ENCODE data around the gene IFNA2. TPM values are rescaled to one million over a fixed set of nuclear protein-coding genes. Genes with fewer than 3 reads are reported as not detected.
"Not testable (repeated sequence)": the region's sequence is repeated elsewhere in the genome, so short reads cannot be mapped to it uniquely, and the experiment has no call there.

Gene IFNA2
- total RNA-seq (not detected), polyA plus RNA-seq (not detected)

DNA sequence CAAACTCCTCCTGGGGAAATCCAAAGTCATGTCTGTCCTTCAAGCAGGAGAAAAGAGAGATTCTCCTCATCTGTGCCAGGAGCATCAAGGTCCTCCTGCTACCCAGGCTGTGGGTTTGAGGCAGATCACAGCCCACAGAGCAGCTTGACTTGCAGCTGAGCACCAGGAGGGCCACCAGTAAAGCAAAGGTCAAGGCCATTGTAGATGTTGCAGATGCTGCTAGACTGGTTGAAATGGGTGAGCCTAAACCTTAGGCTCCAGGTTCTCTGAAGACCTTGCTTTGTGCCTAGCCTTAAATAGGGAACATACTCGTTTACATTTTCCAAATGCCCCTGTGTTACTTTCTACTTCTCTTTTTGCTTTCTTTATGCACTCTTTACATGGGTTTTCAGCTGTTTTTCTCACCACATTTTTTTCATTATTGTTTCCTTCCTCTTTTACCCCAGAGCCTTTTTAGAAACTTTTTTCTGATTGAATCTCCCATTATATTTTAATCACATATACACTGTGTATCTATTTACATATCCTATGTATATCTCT lies at the start of gene IFNA2:
Gene IFNA2 (minus strand): TSS at position 268 of the 540 bp plus-strand sequence. CDS start 69 bp downstream, at position 199.
- WGBS, 2 donors, result 23 to 60% methylated on average over 1 of the region's 1 CpG
- TF ChIP-seq, protein P1, sequence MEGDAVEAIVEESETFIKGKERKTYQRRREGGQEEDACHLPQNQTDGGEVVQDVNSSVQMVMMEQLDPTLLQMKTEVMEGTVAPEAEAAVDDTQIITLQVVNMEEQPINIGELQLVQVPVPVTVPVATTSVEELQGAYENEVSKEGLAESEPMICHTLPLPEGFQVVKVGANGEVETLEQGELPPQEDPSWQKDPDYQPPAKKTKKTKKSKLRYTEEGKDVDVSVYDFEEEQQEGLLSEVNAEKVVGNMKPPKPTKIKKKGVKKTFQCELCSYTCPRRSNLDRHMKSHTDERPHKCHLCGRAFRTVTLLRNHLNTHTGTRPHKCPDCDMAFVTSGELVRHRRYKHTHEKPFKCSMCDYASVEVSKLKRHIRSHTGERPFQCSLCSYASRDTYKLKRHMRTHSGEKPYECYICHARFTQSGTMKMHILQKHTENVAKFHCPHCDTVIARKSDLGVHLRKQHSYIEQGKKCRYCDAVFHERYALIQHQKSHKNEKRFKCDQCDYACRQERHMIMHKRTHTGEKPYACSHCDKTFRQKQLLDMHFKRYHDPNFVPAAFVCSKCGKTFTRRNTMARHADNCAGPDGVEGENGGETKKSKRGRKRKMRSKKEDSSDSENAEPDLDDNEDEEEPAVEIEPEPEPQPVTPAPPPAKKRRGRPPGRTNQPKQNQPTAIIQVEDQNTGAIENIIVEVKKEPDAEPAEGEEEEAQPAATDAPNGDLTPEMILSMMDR (IDR thresholded peaks at IDR 0.05), result no peak
- H3K27me3 ChIP-seq, result peaks cover 0 to 22% (median 7%) of the 10 kb centered on the region in 4 donors
- FAIRE-seq (no peak), ATAC-seq (no peak), DNase-seq (no peak)
- intact Hi-C loops (cut with DNase I), result no loop called here
- H3K4me1 ChIP-seq, result no peaks in the 10 kb centered on the region
- no peak within 1 kb of the TSS for H3K27ac ChIP-seq
- H3K9me3 ChIP-seq, result no peaks in the 10 kb centered on the region
- H3K36me3 ChIP-seq, result no peaks in the 10 kb centered on the region
- no peak within 1 kb of the TSS for H3K4me3 ChIP-seq

DNA sequence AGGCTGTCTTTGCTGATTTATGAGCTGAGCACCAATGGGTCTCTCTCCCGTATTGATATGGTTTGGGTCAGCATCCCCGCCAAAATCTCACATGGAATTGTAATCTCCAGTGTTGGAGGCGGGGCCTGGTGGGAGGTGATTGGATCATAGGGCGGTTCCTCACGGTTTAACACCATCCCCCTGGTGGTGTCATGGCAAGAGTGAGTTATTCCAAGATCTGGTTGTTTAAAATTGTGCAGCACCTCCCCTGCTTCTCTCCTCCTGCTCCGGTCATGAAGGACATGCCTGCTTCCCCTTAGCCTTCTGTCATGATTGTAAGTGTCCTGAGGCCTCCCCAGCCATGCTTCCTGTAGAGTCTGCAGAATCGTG lies 49.8 kb upstream of the IFNA2 start:
- intact Hi-C loops (cut with DNase I), result not testable (repeated sequence)

DNA sequence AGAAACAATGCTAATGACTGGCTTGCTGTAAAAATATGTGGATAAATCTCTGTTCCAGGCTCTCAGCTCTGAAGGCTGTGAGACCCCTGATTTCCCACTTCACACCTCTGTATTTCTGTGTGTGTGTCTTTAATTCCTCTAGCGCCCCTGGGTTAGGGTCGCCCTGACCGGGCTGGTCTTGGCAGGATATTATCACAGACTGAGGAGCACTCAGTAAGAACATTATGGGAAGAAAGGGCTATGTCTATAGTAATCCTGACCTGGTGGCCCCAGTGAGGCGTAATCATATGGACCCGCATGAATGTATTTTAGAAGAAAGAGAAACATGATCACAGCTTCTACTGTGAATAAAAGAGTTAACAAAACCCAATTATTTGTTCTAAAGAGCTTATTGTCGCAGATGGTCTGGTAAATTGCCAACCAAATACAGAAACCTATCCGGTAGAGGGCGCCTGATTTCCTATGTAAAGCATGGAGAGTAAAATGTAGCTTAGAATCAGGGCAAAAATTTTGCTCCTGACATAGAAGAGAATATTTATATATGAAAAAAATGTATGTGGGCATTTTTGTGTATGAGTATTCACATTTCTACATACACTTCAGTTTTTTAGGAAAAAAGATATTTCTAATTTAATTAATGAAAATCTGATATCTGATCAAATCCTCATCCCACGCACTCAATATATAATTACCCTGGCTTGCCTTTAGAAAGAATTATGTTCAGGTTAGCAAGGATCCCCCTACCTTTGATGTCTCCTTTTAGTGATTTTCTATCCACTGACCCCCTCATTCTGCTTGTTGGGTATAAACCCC lies 49.2 kb upstream of the IFNA2 start:
- TF ChIP-seq, protein P1 (IDR thresholded peaks at IDR 0.05), result peak; percentile 13 to 53 (median 33)
- no peaks in the 10 kb centered on the region for H3K9me3 ChIP-seq
- intact Hi-C loops (cut with DNase I), result no loop called here
- H3K27me3 ChIP-seq, result peaks cover 0 to 4% (median 0%) of the 10 kb centered on the region in 4 donors
- DNase-seq (peak in 3 of 6 donors; percentile 20 to 47 (median 30)), ATAC-seq (peak in 2 of 4 donors; percentile 57 to 63), FAIRE-seq (peak; percentile 34)
- 31 to 44% methylated on average over 9 of the region's 9 CpGs for WGBS, 2 donors
- H3K36me3 ChIP-seq, result no peaks in the 10 kb centered on the region
- no peaks in the 10 kb centered on the region for H3K4me1 ChIP-seq
- H3K27ac ChIP-seq, result no peak overlapping the region
- no peak overlapping the region for H3K4me3 ChIP-seq

More for the DNA sequence above, 49.8 kb upstream of the IFNA2 start:
- not testable (repeated sequence) for H3K27ac ChIP-seq, ATAC-seq, H3K4me1 ChIP-seq, H3K9me3 ChIP-seq, H3K36me3 ChIP-seq, FAIRE-seq, H3K27me3 ChIP-seq, DNase-seq, H3K4me3 ChIP-seq
- 50 to 61% methylated on average over 7 of the region's 7 CpGs for WGBS, 2 donors

DNA sequence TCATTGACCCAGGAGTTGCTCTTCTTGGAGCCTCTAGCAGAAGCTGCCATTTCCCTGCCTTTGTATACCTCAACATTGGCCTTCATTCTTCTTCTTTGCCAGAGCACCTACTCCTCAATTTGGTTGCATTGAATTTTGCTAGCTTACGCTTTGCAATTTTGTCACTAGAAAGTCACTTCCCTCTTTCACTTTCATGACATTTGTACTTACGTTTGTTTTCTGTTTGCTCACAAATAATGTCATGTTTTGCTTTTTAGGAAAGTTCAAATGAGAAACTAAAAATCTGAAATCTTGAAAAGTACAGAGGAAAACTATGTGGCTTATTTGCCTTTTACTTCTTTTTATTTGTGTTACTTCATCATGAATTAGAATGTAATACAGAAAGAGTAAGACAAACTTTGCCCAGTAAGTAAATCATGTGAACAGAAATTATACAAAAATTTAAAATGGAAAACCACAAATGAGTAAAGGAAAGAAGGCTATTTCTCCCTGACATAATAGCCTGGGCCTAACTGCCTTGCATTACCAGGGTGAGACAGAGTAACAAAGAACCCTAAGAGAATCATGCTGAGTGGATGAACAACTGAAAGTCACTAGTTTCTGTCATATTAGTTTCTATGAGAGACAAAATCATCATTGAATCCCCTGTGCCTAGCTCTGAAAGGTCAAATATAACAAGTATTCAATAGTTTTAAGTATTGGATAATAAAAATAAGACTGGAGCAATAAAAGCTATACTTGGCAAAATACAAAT lies 47.7 kb upstream of the IFNA2 start:
- Histone ChIP-seq H3K4me1 (no peaks in the 10 kb centered on the region), H3K27me3 (peaks cover 0 to 4% (median 0%) of the 10 kb centered on the region in 4 donors), H3K36me3 (no peaks in the 10 kb centered on the region), H3K27ac (no peak overlapping the region), H3K4me3 (no peak overlapping the region), H3K9me3 (no peaks in the 10 kb centered on the region)
- TF ChIP-seq, protein P1 (IDR thresholded peaks at IDR 0.05), result no peak
- no peak for FAIRE-seq
- ATAC-seq, result no peak
- no peak for DNase-seq
- intact Hi-C loops (cut with DNase I), result no loop called here
- WGBS, 2 donors, result 74 to 86% methylated on average over 2 of the region's 2 CpGs

DNA sequence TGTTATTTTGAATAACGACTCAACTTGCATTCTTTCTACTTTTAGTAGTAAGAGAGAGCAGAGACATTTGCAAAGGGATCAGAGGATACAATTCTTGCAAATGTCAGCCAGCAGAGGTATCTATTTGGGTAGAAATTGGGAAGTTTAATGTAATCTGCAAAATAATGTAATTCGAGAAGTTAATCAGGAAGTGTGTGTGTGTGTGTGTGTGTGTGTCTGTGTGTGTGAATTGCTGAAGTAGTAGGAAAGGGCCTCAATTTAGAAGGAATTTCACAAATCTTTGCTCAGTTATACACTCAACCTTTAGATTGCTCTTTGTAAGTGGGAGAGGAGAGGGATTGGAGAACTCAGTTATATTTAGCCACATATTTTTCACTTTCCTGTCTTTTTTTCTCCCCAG lies 44.0 kb upstream of the IFNA2 start:
- DNase-seq (no peak), ATAC-seq (no peak), FAIRE-seq (no peak)
- no peaks in the 10 kb centered on the region for H3K36me3 ChIP-seq
- intact Hi-C loops (cut with DNase I), result no loop called here
- no peak overlapping the region for H3K27ac ChIP-seq
- H3K4me1 ChIP-seq, result no peaks in the 10 kb centered on the region
- no peaks in the 10 kb centered on the region for H3K9me3 ChIP-seq
- 48 to 51% methylated on average over 2 of the region's 2 CpGs for WGBS, 2 donors
- H3K27me3 ChIP-seq, result peaks cover 0 to 4% (median 0%) of the 10 kb centered on the region in 4 donors
- H3K4me3 ChIP-seq, result no peak overlapping the region
- TF ChIP-seq, protein P1 (IDR thresholded peaks at IDR 0.05), result no peak

All from pancreas (tissue), 10 donors.